GM12878 (cell line): ENCODE data around the gene CACNA1H.

ENCODE experiments used
- BRCA1 ChIP-seq: IDR thresholded peaks from 2 replicates; pipeline ENCODE4 v1.6.1; 2011; ENCODE audit warnings: low read depth, low read length, improper control_type of control experiment
- EZH2 ChIP-seq: IDR thresholded peaks from 2 replicates; pipeline ENCODE4 v1.6.1; 2012; ENCODE audit warnings: low read depth, mild to moderate bottlenecking, control low read depth, inconsistent platforms, low read length, borderline replicate concordance; ENCODE audit not compliant: control insufficient read depth
- JUND ChIP-seq: IDR thresholded peaks from 2 replicates; pipeline ENCODE4 v1.6.1; 2012; ENCODE audit warnings: low read depth, mild to moderate bottlenecking, low read length, improper control_type of control experiment, moderate library complexity
- MEF2A ChIP-seq: IDR thresholded peaks from 2 replicates; pipeline ENCODE4 v1.6.1; 2011; ENCODE audit warnings: low read depth, mild to moderate bottlenecking, low read length, moderate library complexity; ENCODE audit not compliant: insufficient read depth
- MTA3 ChIP-seq: IDR thresholded peaks from 2 replicates; pipeline ENCODE4 v1.6.1; 2012; ENCODE audit warnings: low read length, inconsistent platforms, borderline replicate concordance
- SMAD1 ChIP-seq: fragments of 450-650 bp; IDR thresholded peaks from 2 replicates; pipeline ENCODE4 v1.6.1; 2018; ENCODE audit warnings: mild to moderate bottlenecking, low read depth; ENCODE audit not compliant: partially characterized antibody
- TF ChIP-seq, protein P1 (sequence below), 3 experiments: IDR thresholded peaks in 2 of 3; conservative IDR thresholded peaks in 1 of 3; 2 replicates each; pipeline ENCODE4 v1.5.1; 2011; ENCODE audit warnings: low read depth in 3 of 3, low read length in 3 of 3, mild to moderate bottlenecking in 3 of 3, control low read depth in 2 of 3, moderate library complexity in 2 of 3, inconsistent platforms in 1 of 3, mixed read lengths in 1 of 3; ENCODE audit not compliant: control insufficient read depth in 2 of 3, insufficient read depth in 1 of 3; ENCODE audit errors: extremely low read depth in 1 of 3

DNA sequence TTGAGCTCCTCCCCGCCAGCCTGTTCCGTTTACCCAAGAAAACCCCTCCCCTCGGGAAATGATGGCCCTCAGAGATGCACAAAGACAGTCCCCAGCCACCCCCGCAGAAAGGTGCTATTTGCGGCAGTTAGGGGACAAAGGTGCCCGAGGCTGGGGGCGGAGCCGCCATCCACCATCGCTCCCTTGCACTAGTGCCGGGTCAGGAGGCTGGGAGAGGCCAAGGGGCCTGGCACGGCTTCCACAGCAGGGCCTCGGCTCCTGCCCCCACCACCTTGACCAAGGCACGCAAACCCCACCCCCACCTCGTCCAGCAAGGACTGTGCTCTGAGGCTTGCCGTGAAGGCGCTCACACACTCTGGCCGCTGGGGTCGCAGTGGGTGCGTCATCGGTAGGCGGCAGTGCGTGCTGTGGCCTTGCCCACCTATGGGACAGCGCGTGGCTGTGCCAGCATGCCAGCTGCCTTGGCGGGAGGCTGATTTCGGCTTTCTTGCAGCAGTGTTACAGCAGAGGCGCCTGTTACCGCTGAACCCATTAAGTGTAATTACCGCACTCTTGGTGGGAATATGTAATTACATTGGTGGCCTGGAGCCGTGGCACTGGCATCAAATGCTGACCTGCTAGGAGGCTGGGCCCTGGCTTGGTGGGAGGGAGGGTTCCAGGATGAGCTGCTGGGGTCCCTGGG lies 40.4 kb downstream of the CACNA1H start:
- TF ChIP-seq MEF2A, result no peak
- TF ChIP-seq, protein P1, sequence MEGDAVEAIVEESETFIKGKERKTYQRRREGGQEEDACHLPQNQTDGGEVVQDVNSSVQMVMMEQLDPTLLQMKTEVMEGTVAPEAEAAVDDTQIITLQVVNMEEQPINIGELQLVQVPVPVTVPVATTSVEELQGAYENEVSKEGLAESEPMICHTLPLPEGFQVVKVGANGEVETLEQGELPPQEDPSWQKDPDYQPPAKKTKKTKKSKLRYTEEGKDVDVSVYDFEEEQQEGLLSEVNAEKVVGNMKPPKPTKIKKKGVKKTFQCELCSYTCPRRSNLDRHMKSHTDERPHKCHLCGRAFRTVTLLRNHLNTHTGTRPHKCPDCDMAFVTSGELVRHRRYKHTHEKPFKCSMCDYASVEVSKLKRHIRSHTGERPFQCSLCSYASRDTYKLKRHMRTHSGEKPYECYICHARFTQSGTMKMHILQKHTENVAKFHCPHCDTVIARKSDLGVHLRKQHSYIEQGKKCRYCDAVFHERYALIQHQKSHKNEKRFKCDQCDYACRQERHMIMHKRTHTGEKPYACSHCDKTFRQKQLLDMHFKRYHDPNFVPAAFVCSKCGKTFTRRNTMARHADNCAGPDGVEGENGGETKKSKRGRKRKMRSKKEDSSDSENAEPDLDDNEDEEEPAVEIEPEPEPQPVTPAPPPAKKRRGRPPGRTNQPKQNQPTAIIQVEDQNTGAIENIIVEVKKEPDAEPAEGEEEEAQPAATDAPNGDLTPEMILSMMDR (IDR thresholded peaks at IDR 0.05 in 2 of 3, conservative IDR thresholded peaks at IDR 0.05 in 1 of 3; ENCODE audit: control insufficient read depth in 2 of 3, extremely low read depth in 1 of 3, insufficient read depth in 1 of 3, low read depth in 3 of 3, low read length in 3 of 3), result no peak
- TF ChIP-seq SMAD1, result no peak
- no peak for TF ChIP-seq EZH2
- no peak for TF ChIP-seq BRCA1
- no peak for TF ChIP-seq MTA3
- TF ChIP-seq JUND, result no peak
